Liver (tissue), 9 donors: ENCODE results near the gene OR2M4. TPM values are rescaled to one million over a fixed set of nuclear protein-coding genes. Genes with fewer than 3 reads are reported as not detected.

Experiments used
- DNase-seq: peaks from one replicate; pipeline ENCODE4 v3.0.0-alpha.2; 2017; ENCODE audit warnings: low spot score
- H3K27ac ChIP-seq, 2 donors: one replicate each; pipeline ENCODE4 v1.7.0; 2013; ENCODE audit warnings: inconsistent platforms in 2 of 2, low read length in 2 of 2, control low read depth in 1 of 2, low read depth in 1 of 2, mild to moderate bottlenecking in 1 of 2
- H3K27me3 ChIP-seq, 4 donors: one replicate each; pipeline versions ENCODE4 v1.6.1 to v1.7.0; 2013; ENCODE audit warnings: low read length in 3 of 4, inconsistent platforms in 1 of 4, mild to moderate bottlenecking in 1 of 4, moderate library complexity in 1 of 4; ENCODE audit not compliant: control insufficient read depth in 4 of 4, insufficient read depth in 4 of 4
- H3K36me3 ChIP-seq, 4 donors: one replicate each; pipeline versions ENCODE4 v1.6.1 to v1.7.0; 2013; ENCODE audit warnings: low read length in 3 of 4, mild to moderate bottlenecking in 3 of 4, low read depth in 1 of 4, moderate library complexity in 1 of 4; ENCODE audit not compliant: control insufficient read depth in 4 of 4, insufficient read depth in 3 of 4
- H3K4me1 ChIP-seq, 4 donors: one replicate each; pipeline versions ENCODE4 v1.6.1 to v1.7.0; 2013; ENCODE audit warnings: low read length in 3 of 4, mild to moderate bottlenecking in 3 of 4, moderate library complexity in 1 of 4; ENCODE audit not compliant: control insufficient read depth in 4 of 4, insufficient read depth in 4 of 4
- H3K4me3 ChIP-seq, 3 donors: one replicate each; pipeline versions ENCODE4 v1.6.1 to v1.7.0; 2013; ENCODE audit warnings: low read length in 3 of 3, control low read depth in 1 of 3, low read depth in 1 of 3, mild to moderate bottlenecking in 1 of 3
- H3K9ac ChIP-seq, 2 donors: one replicate each; pipeline ENCODE4 v1.7.0; 2013; ENCODE audit warnings: low read length in 2 of 2, mild to moderate bottlenecking in 2 of 2, moderate library complexity in 2 of 2, control low read depth in 1 of 2, low read depth in 1 of 2
- H3K9me3 ChIP-seq, 4 donors: one replicate each; pipeline versions ENCODE4 v1.6.1 to v1.7.0; 2013; ENCODE audit warnings: low read length in 3 of 4; ENCODE audit not compliant: control insufficient read depth in 4 of 4
- EGR1 ChIP-seq, 2 donors: IDR thresholded peaks; 2 replicates each; pipeline ENCODE4 v1.6.1; 2016 to 2018; ENCODE audit warnings: antibody characterized with exemption in 2 of 2, low read depth in 2 of 2
- GABPA ChIP-seq, 2 donors: IDR thresholded peaks in 1 of 2; conservative IDR thresholded peaks in 1 of 2; 2 replicates each; pipeline ENCODE4 v1.6.1; 2016; ENCODE audit warnings: antibody characterized with exemption in 2 of 2, mild to moderate bottlenecking in 1 of 2, moderate library complexity in 1 of 2
- HNF4A ChIP-seq, 2 donors: conservative IDR thresholded peaks; 2 replicates each; pipeline ENCODE4 v1.6.1; 2016; ENCODE audit warnings: antibody characterized with exemption in 2 of 2, mild to moderate bottlenecking in 2 of 2
- SP1 ChIP-seq: IDR thresholded peaks from 2 replicates; pipeline ENCODE4 v1.6.1; 2018; ENCODE audit warnings: antibody characterized with exemption, mild to moderate bottlenecking
- WGBS: extraction: QIAGEN DNeasy Blood & Tissue Kit; methylation state at CpG from one replicate; pipeline ENCODE4 v1.1.7; 2013; 5-methylcytosine and 5-hydroxymethylcytosine counted together
- polyA plus RNA-seq, 2 donors: library from polyadenylated mRNA; stranded (reverse) in 1 of 2; unstranded in 1 of 2; fragments of 200-250 nt in 1 of 2; fragments of >200 nt in 1 of 2; fragmentation: Nextera tagmentation in 1 of 2; extraction: Ambion mirVana in 1 of 2; gene quantifications; one replicate each; pipeline versions ENCODE4 v1.2.1 to v1.2.3, GENCODE V29; 2013 to 2015
- total RNA-seq, 2 donors: library from RNA; depleted of rRNA; stranded (reverse); fragments of >200 nt; gene quantifications; one replicate each; pipeline ENCODE4 v1.2.3, GENCODE V29; 2014
- TF ChIP-seq, protein P1 (sequence below): IDR thresholded peaks from 2 replicates; pipeline ENCODE4 v1.6.1; 2016; ENCODE audit warnings: antibody characterized with exemption
- TF ChIP-seq, protein P2 (sequence below): IDR thresholded peaks from 2 replicates; pipeline ENCODE4 v1.6.1; 2016; ENCODE audit warnings: antibody characterized with exemption, mild to moderate bottlenecking
- donor health status: healthy.
- donor health status: healthy.
- donor health status: healthy.
- donor health status: healthy.
- donor health status: healthy.

The OR2M4 gene
- total and polyA plus RNA-seq, 4 donors, result not detected

DNA sequence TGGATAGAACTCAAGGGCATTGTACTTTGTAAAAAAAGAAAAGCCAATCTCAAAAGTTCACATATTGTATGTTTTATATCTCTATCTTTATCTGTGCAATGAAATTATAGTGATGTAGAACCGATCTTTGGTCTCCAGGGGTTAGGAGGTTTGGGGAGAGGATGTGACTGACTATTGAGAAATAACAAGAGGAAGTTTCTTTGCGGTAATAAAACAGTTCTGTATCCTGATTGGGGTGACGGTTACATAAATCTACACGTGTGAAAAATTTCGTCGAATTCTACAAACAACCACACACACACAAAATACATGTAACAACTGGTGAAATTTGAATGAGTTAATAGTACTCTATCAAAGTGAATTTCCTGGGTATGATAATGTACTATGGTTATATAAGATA, 57.2 kb downstream of the OR2M4 start:
- no peak for DNase-seq
- Histone ChIP-seq H3K9ac (no peak overlapping the region), H3K36me3 (no peaks in the 10 kb centered on the region), H3K27ac (no peak overlapping the region), H3K9me3 (no peaks in the 10 kb centered on the region), H3K4me3 (no peak overlapping the region), H3K27me3 (no peaks in the 10 kb centered on the region), H3K4me1 (no peaks in the 10 kb centered on the region)
- TF ChIP-seq, protein P1, sequence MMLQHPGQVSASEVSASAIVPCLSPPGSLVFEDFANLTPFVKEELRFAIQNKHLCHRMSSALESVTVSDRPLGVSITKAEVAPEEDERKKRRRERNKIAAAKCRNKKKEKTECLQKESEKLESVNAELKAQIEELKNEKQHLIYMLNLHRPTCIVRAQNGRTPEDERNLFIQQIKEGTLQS, result no peak
- TF ChIP-seq HNF4A (conservative IDR thresholded peaks at IDR 0.05), result no peak
- TF ChIP-seq SP1, result no peak
- TF ChIP-seq GABPA (IDR thresholded peaks at IDR 0.05 in 1 of 2, conservative IDR thresholded peaks at IDR 0.05 in 1 of 2), result no peak
- TF ChIP-seq, protein P2, sequence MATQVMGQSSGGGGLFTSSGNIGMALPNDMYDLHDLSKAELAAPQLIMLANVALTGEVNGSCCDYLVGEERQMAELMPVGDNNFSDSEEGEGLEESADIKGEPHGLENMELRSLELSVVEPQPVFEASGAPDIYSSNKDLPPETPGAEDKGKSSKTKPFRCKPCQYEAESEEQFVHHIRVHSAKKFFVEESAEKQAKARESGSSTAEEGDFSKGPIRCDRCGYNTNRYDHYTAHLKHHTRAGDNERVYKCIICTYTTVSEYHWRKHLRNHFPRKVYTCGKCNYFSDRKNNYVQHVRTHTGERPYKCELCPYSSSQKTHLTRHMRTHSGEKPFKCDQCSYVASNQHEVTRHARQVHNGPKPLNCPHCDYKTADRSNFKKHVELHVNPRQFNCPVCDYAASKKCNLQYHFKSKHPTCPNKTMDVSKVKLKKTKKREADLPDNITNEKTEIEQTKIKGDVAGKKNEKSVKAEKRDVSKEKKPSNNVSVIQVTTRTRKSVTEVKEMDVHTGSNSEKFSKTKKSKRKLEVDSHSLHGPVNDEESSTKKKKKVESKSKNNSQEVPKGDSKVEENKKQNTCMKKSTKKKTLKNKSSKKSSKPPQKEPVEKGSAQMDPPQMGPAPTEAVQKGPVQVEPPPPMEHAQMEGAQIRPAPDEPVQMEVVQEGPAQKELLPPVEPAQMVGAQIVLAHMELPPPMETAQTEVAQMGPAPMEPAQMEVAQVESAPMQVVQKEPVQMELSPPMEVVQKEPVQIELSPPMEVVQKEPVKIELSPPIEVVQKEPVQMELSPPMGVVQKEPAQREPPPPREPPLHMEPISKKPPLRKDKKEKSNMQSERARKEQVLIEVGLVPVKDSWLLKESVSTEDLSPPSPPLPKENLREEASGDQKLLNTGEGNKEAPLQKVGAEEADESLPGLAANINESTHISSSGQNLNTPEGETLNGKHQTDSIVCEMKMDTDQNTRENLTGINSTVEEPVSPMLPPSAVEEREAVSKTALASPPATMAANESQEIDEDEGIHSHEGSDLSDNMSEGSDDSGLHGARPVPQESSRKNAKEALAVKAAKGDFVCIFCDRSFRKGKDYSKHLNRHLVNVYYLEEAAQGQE, result no peak
- no peak for TF ChIP-seq EGR1 (IDR thresholded peaks at IDR 0.05; ENCODE audit: low read depth in 2 of 2)
- WGBS, result 44% methylated on average over 6 of the region's 6 CpGs

Other genes starting within 250 kb of the OR2M4 start
- gene OR2L5, start 217.8 kb upstream of the OR2M4 start, total RNA-seq, result under 1 TPM in 1 of 2 donors, not detected in 1; 0.09 TPM
- gene OR2L5, start 217.8 kb upstream of the OR2M4 start, polyA plus RNA-seq, result not detected
- not detected for gene OR2L2, start 201.3 kb upstream of the OR2M4 start, total RNA-seq
- under 1 TPM in 1 of 2 donors, not detected in 1; 0.03 TPM for gene OR2L2, start 201.3 kb upstream of the OR2M4 start, polyA plus RNA-seq
- under 1 TPM; under 0.01 to 0.05 TPM for gene OR2L3, start 184.6 kb upstream of the OR2M4 start, total RNA-seq
- not detected for gene OR2L3, start 184.6 kb upstream of the OR2M4 start, polyA plus RNA-seq
- gene OR2L13, start 136.2 kb upstream of the OR2M4 start, total RNA-seq, result not detected
- gene OR2L13, start 136.2 kb upstream of the OR2M4 start, polyA plus RNA-seq, result not detected
- not detected for gene OR2M5, start 86.3 kb upstream of the OR2M4 start, total RNA-seq
- not detected for gene OR2M5, start 86.3 kb upstream of the OR2M4 start, polyA plus RNA-seq
- gene OR2M2, start 56.6 kb upstream of the OR2M4 start, total RNA-seq, result not detected
- not detected for gene OR2M2, start 56.6 kb upstream of the OR2M4 start, polyA plus RNA-seq
- not detected for gene OR2M3, start 34.2 kb upstream of the OR2M4 start, total RNA-seq
- gene OR2M3, start 34.2 kb upstream of the OR2M4 start, polyA plus RNA-seq, result not detected
- gene OR2T33, start 46.6 kb downstream of the OR2M4 start, total RNA-seq, result under 1 TPM in 1 of 2 donors, not detected in 1; 0.37 TPM
- not detected for gene OR2T33, start 46.6 kb downstream of the OR2M4 start, polyA plus RNA-seq
- not detected for gene OR2T12, start 72.0 kb downstream of the OR2M4 start, total RNA-seq
- gene OR2T12, start 72.0 kb downstream of the OR2M4 start, polyA plus RNA-seq, result not detected
- gene OR2M7, start 93.2 kb downstream of the OR2M4 start, total RNA-seq, result not detected
- gene OR2M7, start 93.2 kb downstream of the OR2M4 start, polyA plus RNA-seq, result not detected
- gene OR14C36, start 117.4 kb downstream of the OR2M4 start, total RNA-seq, result not detected
- not detected for gene OR14C36, start 117.4 kb downstream of the OR2M4 start, polyA plus RNA-seq
- not detected for gene OR2T4, start 130.2 kb downstream of the OR2M4 start, total RNA-seq
- gene OR2T4, start 130.2 kb downstream of the OR2M4 start, polyA plus RNA-seq, result not detected
- not detected for gene OR2T6, start 144.3 kb downstream of the OR2M4 start, total RNA-seq
- gene OR2T6, start 144.3 kb downstream of the OR2M4 start, polyA plus RNA-seq, result not detected
- not detected for gene OR2T1, start 171.6 kb downstream of the OR2M4 start, total RNA-seq
- gene OR2T1, start 171.6 kb downstream of the OR2M4 start, polyA plus RNA-seq, result not detected
- gene OR2T2, start 214.2 kb downstream of the OR2M4 start, total RNA-seq, result not detected
- not detected for gene OR2T2, start 214.2 kb downstream of the OR2M4 start, polyA plus RNA-seq
- not detected for gene OR2T3, start 241.9 kb downstream of the OR2M4 start, total RNA-seq
- gene OR2T3, start 241.9 kb downstream of the OR2M4 start, polyA plus RNA-seq, result not detected